Testis (tissue), 2 donors: ENCODE data around the gene CDC7.

ENCODE experiments used
- CTCF ChIP-seq, 3 experiments: fragments of 450-650 bp in 2 of 3; fragments of 200-600 bp in 1 of 3; sonication (generic) in 1 of 3; IDR thresholded peaks; one replicate each; pipeline ENCODE4 v1.5.1; 2016 to 2019; ENCODE audit warnings: antibody characterized with exemption in 3 of 3, mild to moderate bottlenecking in 2 of 3, moderate library complexity in 1 of 3
- POLR2A ChIP-seq: fragments of 450-650 bp; IDR thresholded peaks from one replicate; pipeline ENCODE4 v1.6.1; 2017; ENCODE audit warnings: antibody characterized with exemption, mild to moderate bottlenecking, moderate library complexity

DNA sequence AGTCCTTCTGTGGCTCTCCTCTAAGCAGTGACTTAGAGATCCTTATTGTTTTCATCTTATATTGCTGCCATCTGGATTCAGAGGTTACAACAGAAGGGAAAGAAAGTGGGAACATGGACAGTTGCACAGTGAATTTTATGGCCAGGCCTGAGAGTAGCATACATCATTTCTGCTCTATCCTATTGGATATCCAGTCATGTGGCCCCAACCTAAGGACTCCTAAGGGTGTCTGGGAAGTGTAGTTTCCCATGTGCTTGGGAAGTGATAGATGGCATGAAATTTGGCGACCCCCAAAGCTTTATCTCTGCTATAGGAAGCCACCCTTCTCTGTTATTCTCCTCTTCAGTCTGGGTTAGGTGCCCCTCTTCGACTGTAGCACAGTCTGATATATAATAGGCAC lies 51.9 kb downstream of the CDC7 start:
- TF ChIP-seq CTCF (IDR thresholded peaks at IDR 0.05) (no peak), POLR2A (no peak)
